Cerebellar nuclear complex (tissue), 1 donor: ENCODE measurements around the gene FAM47E.
"Not testable (repeated sequence)": the region's sequence is repeated elsewhere in the genome, so short reads cannot be mapped to it uniquely, and the experiment has no call there.

Experiments
- DNase-seq, 2 experiments: peaks; one replicate each; lab custom pipeline; 2025; lab: John Stamatoyannopoulos, UW

FAM47E gene

GRCh38 chr4:76224171-76224570 is 27.4 kb upstream of the FAM47E start:
- DNase-seq, result no peak

GRCh38 chr4:76226418-76226817 is 25.1 kb upstream of the FAM47E start:
- DNase-seq, result no peak

- DNase-seq, result no peak
These were observed 18.8 kb upstream of the FAM47E start for GRCh38 chr4:76232681-76233080.

- no peak for DNase-seq
These were observed 18.4 kb upstream of the FAM47E start for GRCh38 chr4:76233083-76233482.

- DNase-seq, result no peak
These were observed 18.0 kb upstream of the FAM47E start for GRCh38 chr4:76233529-76233928.

- no peak for DNase-seq
These were observed 17.4 kb upstream of the FAM47E start for GRCh38 chr4:76233967-76234678.

GRCh38 chr4:76234679-76235044 is 16.9 kb upstream of the FAM47E start:
- DNase-seq, result no peak

- no peak for DNase-seq
These were observed 16.1 kb upstream of the FAM47E start for GRCh38 chr4:76235407-76235806.

- no peak for DNase-seq
These were observed 15.6 kb upstream of the FAM47E start for GRCh38 chr4:76235915-76236314.

- no peak for DNase-seq
These were observed 13.3 kb upstream of the FAM47E start for GRCh38 chr4:76238236-76238635.

- DNase-seq, result no peak
These were observed 12.8 kb upstream of the FAM47E start for GRCh38 chr4:76238701-76239100.

GRCh38 chr4:76240236-76240635 is 11.3 kb upstream of the FAM47E start:
- no peak for DNase-seq

GRCh38 chr4:76243877-76244276 is 7.6 kb upstream of the FAM47E start:
- not testable (repeated sequence) for DNase-seq

- no peak for DNase-seq
These were observed 5.5 kb upstream of the FAM47E start for GRCh38 chr4:76246025-76246424.

GRCh38 chr4:76246852-76247251 is 4.7 kb upstream of the FAM47E start:
- DNase-seq, result no peak

- no peak for DNase-seq
These were observed 559 bp upstream of the FAM47E start for GRCh38 chr4:76250962-76251361.

GRCh38 chr4:76252271-76252653 is 741 bp downstream of the FAM47E start:
- no peak for DNase-seq

GRCh38 chr4:76253511-76253910 is 2.0 kb downstream of the FAM47E start:
- DNase-seq, result no peak

GRCh38 chr4:76256032-76256431 is 4.5 kb downstream of the FAM47E start:
- no peak for DNase-seq

GRCh38 chr4:76256968-76257367 is 5.4 kb downstream of the FAM47E start:
- no peak for DNase-seq

- DNase-seq, result no peak
These were observed 6.3 kb downstream of the FAM47E start for GRCh38 chr4:76257824-76258223.

GRCh38 chr4:76260571-76260970 is 9.1 kb downstream of the FAM47E start:
- DNase-seq, result no peak

GRCh38 chr4:76265631-76266218 is 14.2 kb downstream of the FAM47E start:
- no peak for DNase-seq

- DNase-seq, result no peak
These were observed 15.1 kb downstream of the FAM47E start for GRCh38 chr4:76266627-76267026.
